Central memory CD4-positive, alpha-beta T cell (primary cell): Measurements from ENCODE around the gene ABTB2.

Source experiments
- DNase-seq: peaks from one replicate; pipeline ENCODE4 v3.0.0; 2022

Gene ABTB2

GRCh38 chr11:34278693-34279297 is 79.0 kb downstream of the ABTB2 start:
- DNase-seq: no peak

- no peak for DNase-seq
Observed at GRCh38 chr11:34278175-34278574, 79.6 kb downstream of the ABTB2 start.

GRCh38 chr11:34277171-34277570 is 80.6 kb downstream of the ABTB2 start:
- no peak for DNase-seq

GRCh38 chr11:34276352-34276864 is 81.4 kb downstream of the ABTB2 start:
- no peak for DNase-seq

GRCh38 chr11:34275486-34275885 is 82.3 kb downstream of the ABTB2 start:
- DNase-seq: no peak

GRCh38 chr11:34274712-34275398 is 83.0 kb downstream of the ABTB2 start:
- DNase-seq: no peak

GRCh38 chr11:34273099-34273498 is 84.7 kb downstream of the ABTB2 start:
- no peak for DNase-seq

- DNase-seq: no peak
Observed at GRCh38 chr11:34271727-34272126, 86.1 kb downstream of the ABTB2 start.

- no peak for DNase-seq
Observed at GRCh38 chr11:34270711-34271110, 87.1 kb downstream of the ABTB2 start.

GRCh38 chr11:34269694-34270245 is 88.0 kb downstream of the ABTB2 start:
- DNase-seq: no peak

GRCh38 chr11:34268906-34269430 is 88.8 kb downstream of the ABTB2 start:
- no peak for DNase-seq

GRCh38 chr11:34267417-34267816 is 90.4 kb downstream of the ABTB2 start:
- DNase-seq: no peak

- DNase-seq: no peak
Observed at GRCh38 chr11:34267013-34267412, 90.8 kb downstream of the ABTB2 start.

- no peak for DNase-seq
Observed at GRCh38 chr11:34266090-34266912, 91.5 kb downstream of the ABTB2 start.

GRCh38 chr11:34264303-34265110 is 93.3 kb downstream of the ABTB2 start:
- no peak for DNase-seq

- no peak for DNase-seq
Observed at GRCh38 chr11:34263441-34264091, 94.2 kb downstream of the ABTB2 start.

- no peak for DNase-seq
Observed at GRCh38 chr11:34262531-34263081, 95.2 kb downstream of the ABTB2 start.

- DNase-seq: no peak
Observed at GRCh38 chr11:34261820-34262219, 96.0 kb downstream of the ABTB2 start.

GRCh38 chr11:34261095-34261494 is 96.7 kb downstream of the ABTB2 start:
- DNase-seq: no peak

GRCh38 chr11:34260072-34260575 is 97.7 kb downstream of the ABTB2 start:
- no peak for DNase-seq

- no peak for DNase-seq
Observed at GRCh38 chr11:34259087-34259486, 98.7 kb downstream of the ABTB2 start.
